ENCODE data around the gene KSR2. TPM values are rescaled to one million over a fixed set of nuclear protein-coding genes. Genes with fewer than 3 reads are reported as not detected.

Gene KSR2
- total and polyA plus RNA-seq, 2 of the 4 experiments (the other 2 are of a cell fraction) = not detected

- no peak overlapping the region for H2AFZ ChIP-seq (replicated peaks; ENCODE audit: low read length, poor library complexity)
- H3K4me1 ChIP-seq (ENCODE audit: control insufficient read depth, insufficient read depth, low read length) = no peaks in the 10 kb centered on the region
- H3K27me3 ChIP-seq (ENCODE audit: control insufficient read depth, insufficient read depth, low read length) = no peaks in the 10 kb centered on the region
- CTCF ChIA-PET = no interaction called here
- intact Hi-C loops (cut with micrococcal nuclease) = no loop called here
- WGBS, 2 experiments (ENCODE audit: extremely low coverage in 2 of 2, insufficient read length in 1 of 2) = no CpG with 5 or more reads among the region's 1 CpG
- no peak overlapping the region for H3K4me3 ChIP-seq (ENCODE audit: insufficient read depth, low read depth, low read length)
- POLR2A ChIA-PET (ENCODE audit: unreplicated experiment) = no interaction called here
- no TSS peak for BruUV-seq (replicated peaks)
- H4K5ac ChIP-seq (ENCODE audit: low read depth, low read length) = no peak overlapping the region
- TF ChIP-seq RCOR1 (IDR thresholded peaks at IDR 0.05; ENCODE audit: insufficient replicate concordance, low read length) (no peak), MAZ (IDR thresholded peaks at IDR 0.05; ENCODE audit: borderline replicate concordance, low read depth, low read length) (no peak), CTCF (conservative IDR thresholded peaks at IDR 0.05; ENCODE audit: low read depth, low read length) (no peak), POLR2A (IDR thresholded peaks at IDR 0.05; ENCODE audit: low read depth, low read length) (no peak), RFX5 (IDR thresholded peaks at IDR 0.05; ENCODE audit: low read depth, low read length) (no peak), FOS (IDR thresholded peaks at IDR 0.05; ENCODE audit: low read depth, low read length) (no peak), RAD21 (IDR thresholded peaks at IDR 0.05; ENCODE audit: low read length) (no peak), SMC3 (IDR thresholded peaks at IDR 0.05; ENCODE audit: low read depth, low read length) (no peak), ELK1 (IDR thresholded peaks at IDR 0.05; ENCODE audit: borderline replicate concordance, low read depth, low read length) (no peak), USF2 (IDR thresholded peaks at IDR 0.05; ENCODE audit: low read depth, low read length) (no peak), CEBPB (IDR thresholded peaks at IDR 0.05; ENCODE audit: low read depth, low read length) (no peak), BHLHE40 (IDR thresholded peaks at IDR 0.05; ENCODE audit: low read depth, low read length) (no peak), NFE2L2 (IDR thresholded peaks at IDR 0.05; ENCODE audit: low read depth, low read length) (no peak), MAFK (IDR thresholded peaks at IDR 0.05; ENCODE audit: low read depth, low read length) (no peak), MXI1 (IDR thresholded peaks at IDR 0.05; ENCODE audit: borderline replicate concordance, low read depth, low read length) (no peak), CHD1 (IDR thresholded peaks at IDR 0.05; ENCODE audit: low read depth, low read length) (no peak)
- H3K9me3 ChIP-seq (ENCODE audit: control insufficient read depth, insufficient read depth, low read length) = no peaks in the 10 kb centered on the region
- no peaks in the 10 kb centered on the region for H3K79me1 ChIP-seq (ENCODE audit: low read depth in 1 of 2, low read length in 2 of 2)
- no peak overlapping the region for H2AK5ac ChIP-seq (ENCODE audit: low read depth, low read length)
- H4K8ac ChIP-seq (ENCODE audit: low read depth in 2 of 2, low read length in 2 of 2) = no peak overlapping the region
- H2AK9ac ChIP-seq (replicated peaks; ENCODE audit: low read depth, low read length, poor library complexity) = no peak overlapping the region
- no peaks in the 10 kb centered on the region for H3K9me1 ChIP-seq (ENCODE audit: insufficient read depth, low read length)
- H3K9ac ChIP-seq (ENCODE audit: low read depth, low read length) = no peak overlapping the region
- dilution Hi-C loops (cut with HindIII; ENCODE audit: low sequenced_read_pairs, unreplicated experiment) = no loop called here
- no peak overlapping the region for H4K91ac ChIP-seq (ENCODE audit: insufficient read depth, low read depth, low read length)
- H2BK15ac ChIP-seq (ENCODE audit: low read depth, low read length) = no peak overlapping the region
- H3K4me2 ChIP-seq (ENCODE audit: low read depth, low read length) = no peak overlapping the region
- no peak overlapping the region for H3K14ac ChIP-seq (replicated peaks; ENCODE audit: low read depth, low read length)
- no peak overlapping the region for H3K56ac ChIP-seq (ENCODE audit: extremely low read depth, insufficient read depth, low read length)
- H3K18ac ChIP-seq (ENCODE audit: low read depth, low read length) = no peak overlapping the region
- in situ Hi-C loops (cut with MboI; ENCODE audit: low sequenced_read_pairs) = no loop called here
- ATAC-seq (ENCODE audit: low read depth) (no peak), DNase-seq (no peak)
- no peaks in the 10 kb centered on the region for H3K36me3 ChIP-seq (ENCODE audit: control insufficient read depth, insufficient read depth, low read length)
- H4K20me1 ChIP-seq (ENCODE audit: insufficient read depth, low read length) = no peaks in the 10 kb centered on the region
- no peak overlapping the region for H3K23ac ChIP-seq (ENCODE audit: low read depth, low read length)
- no peak overlapping the region for H3K27ac ChIP-seq (ENCODE audit: insufficient read depth, low read length)
- no peak overlapping the region for H3K4ac ChIP-seq (ENCODE audit: low read depth, low read length)
- no peak overlapping the region for H2BK5ac ChIP-seq (ENCODE audit: low read depth, low read length, poor library complexity, severe bottlenecking)
- no peak overlapping the region for H2BK20ac ChIP-seq (ENCODE audit: low read depth, low read length)
- no peak overlapping the region for H2BK120ac ChIP-seq (ENCODE audit: low read depth, low read length)
Observed at GRCh38 chr12:117622741-117623140, 346.0 kb downstream of the KSR2 start.

Measured in IMR-90 (cell line).